Peyer's patch (tissue), 4 donors: ENCODE measurements around the gene GHRHR.

Experiments used
- POLR2A ChIP-seq, 2 donors: fragments of 450-650 bp; IDR thresholded peaks; one replicate each; pipeline ENCODE4 v1.5.1; 2017; ENCODE audit warnings: antibody characterized with exemption in 2 of 2, mild to moderate bottlenecking in 2 of 2, moderate library complexity in 2 of 2
- TF ChIP-seq, protein P1 (sequence below), 6 experiments: fragments of 450-650 bp in 4 of 6; fragments of 200-600 bp in 2 of 6; sonication (generic) in 1 of 6; IDR thresholded peaks; one replicate each; pipeline ENCODE4 v1.5.1; 2017 to 2019; ENCODE audit warnings: antibody characterized with exemption in 6 of 6, mild to moderate bottlenecking in 3 of 6, moderate library complexity in 1 of 6

DNA sequence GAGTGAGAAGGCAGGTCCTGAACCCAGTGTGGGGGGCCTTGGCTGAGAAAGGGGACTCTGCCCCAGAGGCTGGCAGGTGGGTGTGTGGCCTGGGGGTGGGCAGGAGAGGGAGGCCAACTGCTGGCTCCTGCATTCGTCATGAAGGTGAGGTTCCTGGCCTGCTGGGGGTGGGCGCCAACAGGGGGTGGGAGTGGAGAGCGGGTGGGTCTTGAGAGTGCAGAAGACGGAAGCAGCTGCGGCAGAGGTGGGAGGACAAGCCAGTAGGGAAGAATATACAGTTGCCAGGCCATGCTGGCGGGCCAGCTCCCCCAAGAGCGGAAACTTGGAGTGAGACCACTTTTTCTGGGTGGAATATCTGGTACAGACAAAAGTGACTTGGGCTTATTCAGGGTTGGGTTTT is 23.4 kb downstream of the GHRHR start:
- TF ChIP-seq POLR2A (IDR thresholded peaks at IDR 0.05) = no peak
- TF ChIP-seq, protein P1, sequence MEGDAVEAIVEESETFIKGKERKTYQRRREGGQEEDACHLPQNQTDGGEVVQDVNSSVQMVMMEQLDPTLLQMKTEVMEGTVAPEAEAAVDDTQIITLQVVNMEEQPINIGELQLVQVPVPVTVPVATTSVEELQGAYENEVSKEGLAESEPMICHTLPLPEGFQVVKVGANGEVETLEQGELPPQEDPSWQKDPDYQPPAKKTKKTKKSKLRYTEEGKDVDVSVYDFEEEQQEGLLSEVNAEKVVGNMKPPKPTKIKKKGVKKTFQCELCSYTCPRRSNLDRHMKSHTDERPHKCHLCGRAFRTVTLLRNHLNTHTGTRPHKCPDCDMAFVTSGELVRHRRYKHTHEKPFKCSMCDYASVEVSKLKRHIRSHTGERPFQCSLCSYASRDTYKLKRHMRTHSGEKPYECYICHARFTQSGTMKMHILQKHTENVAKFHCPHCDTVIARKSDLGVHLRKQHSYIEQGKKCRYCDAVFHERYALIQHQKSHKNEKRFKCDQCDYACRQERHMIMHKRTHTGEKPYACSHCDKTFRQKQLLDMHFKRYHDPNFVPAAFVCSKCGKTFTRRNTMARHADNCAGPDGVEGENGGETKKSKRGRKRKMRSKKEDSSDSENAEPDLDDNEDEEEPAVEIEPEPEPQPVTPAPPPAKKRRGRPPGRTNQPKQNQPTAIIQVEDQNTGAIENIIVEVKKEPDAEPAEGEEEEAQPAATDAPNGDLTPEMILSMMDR (IDR thresholded peaks at IDR 0.05) = no peak
